ENCODE data around the gene AQP12B. TPM values are rescaled to one million over a fixed set of nuclear protein-coding genes. Genes with fewer than 3 reads are reported as not detected.
"Not testable (repeated sequence)": the region's sequence is repeated elsewhere in the genome, so short reads cannot be mapped to it uniquely, and the experiment has no call there.

The AQP12B gene
- total and polyA plus RNA-seq, 2 of the 8 experiments (the other 6 are each of a cell fraction or from before 2014, with no cell fraction given) = not detected

DNA sequence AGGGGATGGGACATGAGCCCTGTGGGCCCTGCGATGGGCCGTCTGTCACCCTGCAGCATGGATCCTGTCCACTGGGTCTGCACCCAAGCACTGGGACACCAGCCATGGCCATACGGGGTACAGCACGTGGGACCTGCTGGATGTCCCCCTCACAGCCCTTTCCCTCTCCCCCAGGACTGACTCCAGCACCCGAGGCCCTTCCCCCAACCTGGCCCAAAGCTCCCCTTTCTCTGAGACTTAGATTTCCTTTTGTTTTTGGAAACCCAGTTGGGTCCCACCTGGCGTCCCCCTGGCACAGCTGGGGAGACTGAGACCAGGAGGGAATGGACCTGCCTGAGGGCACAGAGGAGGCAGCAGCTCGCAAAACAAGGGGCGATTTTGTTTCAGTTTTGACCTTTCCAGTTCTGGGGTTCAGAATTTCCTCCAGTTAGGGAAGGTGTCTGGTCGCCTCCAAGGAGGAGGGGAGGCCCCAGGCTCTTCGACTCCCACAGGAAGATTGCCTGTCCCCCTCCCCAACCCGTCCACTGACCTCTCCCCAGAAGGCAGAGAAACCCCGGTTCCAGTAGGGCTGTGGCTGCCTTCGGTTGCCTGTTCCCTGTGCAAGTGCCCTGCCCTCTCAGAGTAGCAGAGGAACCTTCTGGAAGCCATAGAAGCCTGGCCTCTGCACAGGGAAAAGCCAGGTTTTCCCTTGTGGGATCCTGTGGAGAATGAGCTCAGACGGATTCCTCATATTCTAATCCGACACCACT, 1.5 kb upstream of the AQP12B start:
- H3K9me3 ChIP-seq (ENCODE audit: insufficient read depth in 2 of 2, low read depth in 1 of 2, low read length in 1 of 2); H3K36me3 ChIP-seq (ENCODE audit: control insufficient read depth in 2 of 4, insufficient read depth in 4 of 4, low read length in 3 of 4); H4K20me1 ChIP-seq (replicated peaks in 1 of 2; ENCODE audit: control insufficient read depth in 1 of 2, insufficient read depth in 2 of 2, low read length in 2 of 2); FAIRE-seq; H2BK12ac ChIP-seq (ENCODE audit: low read depth, low read length); H4K91ac ChIP-seq (replicated peaks; ENCODE audit: insufficient read length, low read length); H2BK20ac ChIP-seq (ENCODE audit: low read length); H3K4me1 ChIP-seq (replicated peaks in 1 of 4; ENCODE audit: control insufficient read depth in 3 of 4, insufficient read depth in 4 of 4, low read length in 3 of 4); H2BK5ac ChIP-seq (ENCODE audit: low read depth, low read length); H2AK5ac ChIP-seq (ENCODE audit: low read depth, low read length); H3K23me2 ChIP-seq (ENCODE audit: low read depth, low read length); H2AFZ ChIP-seq (ENCODE audit: low read length); H3K18ac ChIP-seq (ENCODE audit: extremely low read depth, low read length); H3K79me1 ChIP-seq (ENCODE audit: low read depth, low read length); H3K27me3 ChIP-seq (replicated peaks in 1 of 4; ENCODE audit: control insufficient read depth in 3 of 4, extremely low read depth in 1 of 4, insufficient read depth in 3 of 4, low read length in 3 of 4); H3K4me2 ChIP-seq (ENCODE audit: insufficient read depth in 1 of 2, low read depth in 2 of 2, low read length in 2 of 2); H3K4me3 ChIP-seq (ENCODE audit: extremely low read depth in 1 of 4, insufficient read depth in 2 of 4, low read depth in 3 of 4, low read length in 4 of 4); H2BK15ac ChIP-seq (ENCODE audit: low read length); H3K79me2 ChIP-seq (ENCODE audit: control insufficient read depth in 1 of 2, insufficient read depth in 2 of 2, low read length in 2 of 2); H4K8ac ChIP-seq (ENCODE audit: extremely low read depth, insufficient read depth, low read length); H3K9ac ChIP-seq (replicated peaks in 1 of 4; ENCODE audit: extremely low read depth in 1 of 4, low read depth in 3 of 4, low read length in 3 of 4); POLR2A ChIA-PET (ENCODE audit: partially characterized antibody); H3K27ac ChIP-seq (ENCODE audit: low read depth, low read length); H4K5ac ChIP-seq (ENCODE audit: insufficient read length, low read depth, low read length); DNase-seq (ENCODE audit: low read depth in 1 of 2, low spot score in 2 of 2); H3K4ac ChIP-seq (replicated peaks; ENCODE audit: insufficient read length, low read depth, low read length); H3K14ac ChIP-seq (ENCODE audit: insufficient read length); H3K23ac ChIP-seq (ENCODE audit: insufficient read length); H3K56ac ChIP-seq (replicated peaks; ENCODE audit: insufficient read length, low read depth, low read length); H2BK120ac ChIP-seq (replicated peaks; ENCODE audit: low read depth, low read length); CTCF ChIA-PET (ENCODE audit: partially characterized antibody): not testable (repeated sequence)
- 87% methylated on average over 13 of the region's 15 CpGs; no CpG with 5 or more reads in 1 of the 2 experiments for WGBS, 2 experiments (ENCODE audit: extremely low coverage in 1 of 2, insufficient coverage in 1 of 2, insufficient read length in 1 of 2, insufficient replicate concordance in 2 of 2, low coverage in 1 of 2, low lambda C conversion rate in 2 of 2, missing lambda C conversion rate in 1 of 2)
